H9 (cell line): Measurements from ENCODE around the gene TENT5A. TPM values are rescaled to one million over a fixed set of nuclear protein-coding genes. Genes with fewer than 3 reads are reported as not detected.

ENCODE experiments used
- DNase-seq: peaks from one replicate; pipeline ENCODE4 v3.0.0-alpha.2; 2017
- H2AFZ ChIP-seq: one replicate; pipeline ENCODE4 v1.6.1; 2013; ENCODE audit warnings: mild to moderate bottlenecking, low read length, control low read depth, moderate library complexity
- H2AK5ac ChIP-seq: 2 replicates; pipeline ENCODE4 v1.6.1; 2013; ENCODE audit warnings: low read length, control low read depth, mixed read lengths; ENCODE audit not compliant: insufficient read length
- H2BK120ac ChIP-seq: one replicate; pipeline ENCODE4 v1.6.1; 2013; ENCODE audit warnings: low read depth, mild to moderate bottlenecking, low read length, control low read depth, inconsistent platforms; ENCODE audit not compliant: poor library complexity, severe bottlenecking
- H2BK12ac ChIP-seq: 2 replicates; pipeline ENCODE4 v1.6.1; 2013; ENCODE audit warnings: low read length, control low read depth, mixed read lengths, low read depth; ENCODE audit not compliant: insufficient read length
- H2BK15ac ChIP-seq: 2 replicates; pipeline ENCODE4 v1.6.1; 2013; ENCODE audit warnings: low read depth, low read length, control low read depth
- H2BK20ac ChIP-seq: one replicate; pipeline ENCODE4 v1.6.1; 2013; ENCODE audit warnings: low read depth, mild to moderate bottlenecking, low read length, control low read depth, inconsistent platforms; ENCODE audit not compliant: poor library complexity, severe bottlenecking
- H2BK5ac ChIP-seq: 2 replicates; pipeline ENCODE4 v1.6.1; 2013; ENCODE audit warnings: low read length, control low read depth, mixed read lengths; ENCODE audit not compliant: insufficient read length
- H3K14ac ChIP-seq: 2 replicates; pipeline ENCODE4 v1.6.1; 2013; ENCODE audit warnings: low read length, control low read depth; ENCODE audit not compliant: insufficient read depth
- H3K18ac ChIP-seq: 2 replicates; pipeline ENCODE4 v1.6.1; 2013; ENCODE audit warnings: low read depth, mild to moderate bottlenecking, mixed read lengths, low read length, control low read depth; ENCODE audit not compliant: insufficient read length
- H3K23ac ChIP-seq: 2 replicates; pipeline ENCODE4 v1.6.1; 2013; ENCODE audit warnings: low read length, control low read depth, mixed read lengths, low read depth; ENCODE audit not compliant: insufficient read length
- H3K23me2 ChIP-seq: 2 replicates; pipeline ENCODE4 v1.6.1; 2013; ENCODE audit warnings: low read depth, mild to moderate bottlenecking, mixed read lengths, low read length, control low read depth; ENCODE audit not compliant: insufficient read length, poor library complexity, severe bottlenecking
- H3K27ac ChIP-seq: 2 replicates; pipeline ENCODE4 v1.5.1; 2013; ENCODE audit warnings: low read length, control low read depth, mixed read lengths, low read depth; ENCODE audit not compliant: insufficient read length
- H3K27me3 ChIP-seq: 2 replicates; pipeline ENCODE4 v1.6.1; 2013; ENCODE audit warnings: low read length, control low read depth, inconsistent platforms; ENCODE audit not compliant: insufficient read depth
- H3K4ac ChIP-seq: 2 replicates; pipeline ENCODE4 v1.6.1; 2013; ENCODE audit warnings: low read depth, mild to moderate bottlenecking, control low read depth, inconsistent platforms, low read length, moderate library complexity
- H3K4me1 ChIP-seq: 2 replicates; pipeline ENCODE4 v1.6.1; 2013; ENCODE audit warnings: low read length, control low read depth, inconsistent platforms; ENCODE audit not compliant: insufficient read depth
- H3K4me2 ChIP-seq: 2 replicates; pipeline ENCODE4 v1.6.1; 2013; ENCODE audit warnings: low read length, control low read depth, mixed read lengths; ENCODE audit not compliant: insufficient read length, insufficient read depth
- H3K56ac ChIP-seq: 2 replicates; pipeline ENCODE4 v1.6.1; 2013; ENCODE audit warnings: low read depth, mild to moderate bottlenecking, mixed read lengths, low read length, control low read depth; ENCODE audit not compliant: insufficient read length
- H3K79me1 ChIP-seq: 2 replicates; pipeline ENCODE4 v1.6.1; 2013; ENCODE audit warnings: low read depth, mild to moderate bottlenecking, moderate library complexity, low read length, control low read depth, inconsistent platforms; ENCODE audit not compliant: insufficient read depth, poor library complexity, severe bottlenecking
- H3K79me2 ChIP-seq: 2 replicates; pipeline ENCODE4 v1.6.1; 2013; ENCODE audit warnings: low read length, control low read depth, inconsistent platforms; ENCODE audit not compliant: insufficient read depth
- H3K9ac ChIP-seq: 2 replicates; pipeline ENCODE4 v1.6.1; 2013; ENCODE audit warnings: low read length, control low read depth, mixed read lengths; ENCODE audit not compliant: insufficient read length; ENCODE audit errors: extremely low read depth
- H3K9me3 ChIP-seq: one replicate; pipeline ENCODE4 v1.6.1; 2013; ENCODE audit warnings: low read depth, low read length, inconsistent platforms; ENCODE audit not compliant: control insufficient read depth
- H3T11ph ChIP-seq: one replicate; pipeline ENCODE4 v1.6.1; 2013; ENCODE audit warnings: mild to moderate bottlenecking, low read length, control low read depth, inconsistent platforms
- H4K20me1 ChIP-seq: one replicate; pipeline ENCODE4 v1.6.1; 2013; ENCODE audit not compliant: control insufficient read depth, insufficient read length, insufficient read depth
- H4K5ac ChIP-seq: 2 replicates; pipeline ENCODE4 v1.6.1; 2013; ENCODE audit warnings: low read depth, mild to moderate bottlenecking, mixed read lengths, low read length, control low read depth; ENCODE audit not compliant: insufficient read length
- H4K8ac ChIP-seq: replicated peaks from 2 replicates; pipeline ENCODE4 v1.6.1; 2013; ENCODE audit warnings: low read length, control low read depth, mixed read lengths, low read depth; ENCODE audit not compliant: insufficient read length
- H4K91ac ChIP-seq: 2 replicates; pipeline ENCODE4 v1.6.1; 2013; ENCODE audit warnings: low read depth, mild to moderate bottlenecking, moderate library complexity, mixed read lengths, low read length, control low read depth; ENCODE audit not compliant: insufficient read length
- H3K27ac Mint-ChIP-seq, 3 experiments: 2 replicates in 2 of 3; 3 replicates in 1 of 3; pipeline ENCODE4 v1.8.0; 2020 to 2021; ENCODE audit warnings: mixed read lengths in 3 of 3, mild to moderate bottlenecking in 1 of 3, moderate library complexity in 1 of 3
- H3K27me3 Mint-ChIP-seq: 2 replicates; pipeline ENCODE4 v1.8.0; 2021; ENCODE audit warnings: low read depth, mild to moderate bottlenecking, moderate library complexity, mixed read lengths
- H3K36me3 Mint-ChIP-seq, 3 experiments: 2 replicates in 2 of 3; 3 replicates in 1 of 3; pipeline ENCODE4 v1.8.0; 2020 to 2021; ENCODE audit warnings: low read depth in 3 of 3, mixed read lengths in 3 of 3; ENCODE audit not compliant: insufficient read depth in 1 of 3
- H3K4me1 Mint-ChIP-seq, 2 experiments: 2 replicates each; pipeline ENCODE4 v1.8.0; 2020; ENCODE audit warnings: mixed read lengths in 2 of 2
- H3K4me3 Mint-ChIP-seq, 2 experiments: 2 replicates in 1 of 2; 3 replicates in 1 of 2; pipeline ENCODE4 v1.8.0; 2020 to 2021; ENCODE audit warnings: mild to moderate bottlenecking in 2 of 2, mixed read lengths in 2 of 2, moderate library complexity in 1 of 2
- H3K9me3 Mint-ChIP-seq, 2 experiments: 2 replicates in 1 of 2; 3 replicates in 1 of 2; pipeline ENCODE4 v1.8.0; 2020; ENCODE audit warnings: mild to moderate bottlenecking in 2 of 2, mixed read lengths in 2 of 2, moderate library complexity in 1 of 2
- CTCF ChIP-seq: fragments of 200-600 bp; sonication (generic); conservative IDR thresholded peaks from 3 replicates; pipeline ENCODE4 v1.8.0; 2021; ENCODE audit warnings: antibody characterized with exemption, mild to moderate bottlenecking
- WGBS: extraction: QIAGEN DNeasy Blood & Tissue Kit; methylation state at CpG from one replicate; pipeline ENCODE4 v1.1.7; 2013; ENCODE audit warnings: missing lambda C conversion rate, low lambda C conversion rate, mixed read lengths; ENCODE audit not compliant: insufficient read length; ENCODE audit errors: extremely low coverage; 5-methylcytosine and 5-hydroxymethylcytosine counted together
- total RNA-seq: library from RNA; stranded (reverse); gene quantifications from 2 replicates; pipeline ENCODE4 v1.2.1, GENCODE V29; 2021

The TENT5A gene
- total RNA-seq, 1 experiment from 2014 or later, result 1.4 TPM

- no peak overlapping the region for H3K56ac ChIP-seq
- no peak overlapping the region for H3K14ac ChIP-seq
- no peak overlapping the region for H2BK15ac ChIP-seq
- H2BK5ac ChIP-seq, result no peak overlapping the region
- Mint-ChIP-seq H3K27ac (no peak overlapping the region), H3K4me3 (no peak overlapping the region), H3K4me1 (peaks cover 22 to 35% of the 10 kb centered on the region in 2 experiments), H3K36me3 (no peaks in the 10 kb centered on the region), H3K27me3 (no peaks in the 10 kb centered on the region), H3K9me3 (no peaks in the 10 kb centered on the region)
- no peak overlapping the region for H2BK120ac ChIP-seq
- H3T11ph ChIP-seq, result no peak overlapping the region
- no peaks in the 10 kb centered on the region for H3K79me2 ChIP-seq
- no peak for TF ChIP-seq CTCF
- no peak overlapping the region for H2BK12ac ChIP-seq
- no peak overlapping the region for H4K91ac ChIP-seq
- no peaks in the 10 kb centered on the region for H4K20me1 ChIP-seq
- no peak overlapping the region for H3K4ac ChIP-seq
- WGBS, result no CpG with 5 or more reads among the region's 2 CpGs
- no peak overlapping the region for H3K23ac ChIP-seq
- H3K79me1 ChIP-seq, result no peaks in the 10 kb centered on the region
- no peak overlapping the region for H2BK20ac ChIP-seq
- no peaks in the 10 kb centered on the region for H3K23me2 ChIP-seq
- no peak overlapping the region for H2AK5ac ChIP-seq
- H4K5ac ChIP-seq, result no peak overlapping the region
- no peaks in the 10 kb centered on the region for H3K9me3 ChIP-seq
- H2AFZ ChIP-seq, result no peak overlapping the region
- DNase-seq, result no peak
- peaks cover under 1% of the 10 kb centered on the region; the same call in 1 of the 2 replicates for H3K4me1 ChIP-seq
- no peak overlapping the region for H3K9ac ChIP-seq
- H3K27me3 ChIP-seq, result no peaks in the 10 kb centered on the region
- H4K8ac ChIP-seq, result no peak overlapping the region
- no peak overlapping the region for H3K27ac ChIP-seq
- no peak overlapping the region for H3K4me2 ChIP-seq
- no peak overlapping the region for H3K18ac ChIP-seq
These were observed 31.4 kb upstream of the TENT5A start for GRCh38 chr6:81783893-81784292.
